Esophagus muscularis mucosa (tissue), 3 donors: ENCODE results near the gene CCDC188.

Source experiments
- CTCF ChIP-seq, 3 experiments: fragments of 200-600 bp in 2 of 3; fragments of 450-650 bp in 1 of 3; sonication (generic) in 2 of 3; IDR thresholded peaks; one replicate each; pipeline ENCODE4 v1.5.1; 2017 to 2019; ENCODE audit warnings: antibody characterized with exemption in 3 of 3, mild to moderate bottlenecking in 2 of 3, moderate library complexity in 1 of 3
- POLR2A ChIP-seq: fragments of 450-650 bp; IDR thresholded peaks from one replicate; pipeline ENCODE4 v1.6.1; 2017; ENCODE audit warnings: antibody characterized with exemption, moderate library complexity, mild to moderate bottlenecking, low read depth
- POLR2AphosphoS5 ChIP-seq, 2 donors: sonication (generic); formaldehyde crosslinking; IDR thresholded peaks; one replicate each; pipeline ENCODE4 v1.6.1; 2017; ENCODE audit warnings: antibody characterized with exemption in 2 of 2

- TF ChIP-seq POLR2A (no peak), CTCF (IDR thresholded peaks at IDR 0.05) (no peak), POLR2AphosphoS5 (IDR thresholded peaks at IDR 0.05) (no peak)
Measured at GRCh38 chr22:20107951-20108756, 42.7 kb downstream of the CCDC188 start.
